IMR-90 (cell line): ENCODE results near the gene FLOT2. TPM values are rescaled to one million over a fixed set of nuclear protein-coding genes. Genes with fewer than 3 reads are reported as not detected.

Experiments
- ATAC-seq: fragments of 200-7000 bp; cut with Tn5 transposase; 2 replicates; pipeline ENCODE4 v1.9.1; 2020; ENCODE audit warnings: low read depth, mild to moderate bottlenecking, moderate library complexity
- BruUV-seq: library from RNA; stranded (reverse); fragments of 400-500 nt; replicated peaks from 2 replicates; lab custom pipeline; 2021; lab: Mats Ljungman, UMichigan
- CTCF ChIA-PET: fragments of 300-600 bp; formaldehyde crosslinking; extraction: SDS; loops from one replicate; lab custom pipeline; 2021; ENCODE audit warnings: antibody characterized with exemption; lab: Yijun Ruan, JAX
- POLR2A ChIA-PET: fragments of 300-600 bp; sonication (Branson Sonifier 250); formaldehyde crosslinking; loops from one replicate; lab custom pipeline; 2022; ENCODE audit warnings: antibody characterized with exemption; ENCODE audit not compliant: unreplicated experiment; lab: Charles Lee
- DNase-seq: peaks from one replicate; pipeline ENCODE4 v3.0.0; 2013
- H2AFZ ChIP-seq: replicated peaks from 2 replicates; pipeline ENCODE3; 2013; ENCODE audit warnings: low read length, mild to moderate bottlenecking; ENCODE audit not compliant: poor library complexity
- H2AK5ac ChIP-seq: 2 replicates; pipeline ENCODE4 v1.6.1; 2013; ENCODE audit warnings: low read depth, low read length, inconsistent platforms
- H2AK9ac ChIP-seq: replicated peaks from 2 replicates; pipeline ENCODE3; 2013; ENCODE audit warnings: mild to moderate bottlenecking, low read depth, low read length, moderate library complexity; ENCODE audit not compliant: poor library complexity
- H2BK120ac ChIP-seq: 2 replicates; pipeline ENCODE4 v1.6.1; 2013; ENCODE audit warnings: low read depth, low read length, inconsistent platforms
- H2BK15ac ChIP-seq: 3 replicates; pipeline ENCODE4 v1.6.1; 2013; ENCODE audit warnings: low read depth, low read length, inconsistent platforms
- H2BK20ac ChIP-seq: 2 replicates; pipeline ENCODE4 v1.6.1; 2013; ENCODE audit warnings: low read depth, mild to moderate bottlenecking, inconsistent platforms, low read length, moderate library complexity
- H2BK5ac ChIP-seq: 2 replicates; pipeline ENCODE4 v1.6.1; 2013; ENCODE audit warnings: mild to moderate bottlenecking, low read depth, low read length, inconsistent platforms; ENCODE audit not compliant: poor library complexity, severe bottlenecking
- H3K14ac ChIP-seq: replicated peaks from 2 replicates; pipeline ENCODE4 v1.6.1; 2013; ENCODE audit warnings: low read depth, low read length, inconsistent platforms
- H3K18ac ChIP-seq: 2 replicates; pipeline ENCODE4 v1.6.1; 2013; ENCODE audit warnings: low read depth, low read length, control low read depth
- H3K23ac ChIP-seq: 2 replicates; pipeline ENCODE4 v1.6.1; 2013; ENCODE audit warnings: low read depth, low read length, inconsistent platforms
- H3K27ac ChIP-seq: 2 replicates; pipeline ENCODE4 v1.5.1; 2013; ENCODE audit warnings: mild to moderate bottlenecking, control low read depth, low read length; ENCODE audit not compliant: insufficient read depth
- H3K27me3 ChIP-seq: 2 replicates; pipeline ENCODE4 v1.6.1; 2013; ENCODE audit warnings: low read length; ENCODE audit not compliant: control insufficient read depth, insufficient read depth
- H3K36me3 ChIP-seq: 2 replicates; pipeline ENCODE4 v1.6.1; 2013; ENCODE audit warnings: low read length, mixed read lengths; ENCODE audit not compliant: control insufficient read depth, insufficient read depth
- H3K4ac ChIP-seq: 2 replicates; pipeline ENCODE4 v1.6.1; 2013; ENCODE audit warnings: low read depth, low read length, inconsistent platforms
- H3K4me1 ChIP-seq: 2 replicates; pipeline ENCODE4 v1.6.1; 2013; ENCODE audit warnings: low read length, mixed read lengths; ENCODE audit not compliant: control insufficient read depth, insufficient read depth
- H3K4me2 ChIP-seq: 2 replicates; pipeline ENCODE4 v1.6.1; 2013; ENCODE audit warnings: low read depth, mild to moderate bottlenecking, control low read depth, low read length, moderate library complexity
- H3K4me3 ChIP-seq: 2 replicates; pipeline ENCODE4 v1.5.1; 2013; ENCODE audit warnings: low read depth, mild to moderate bottlenecking, control low read depth, low read length, moderate library complexity; ENCODE audit not compliant: insufficient read depth
- H3K56ac ChIP-seq: 2 replicates; pipeline ENCODE4 v1.6.1; 2013; ENCODE audit warnings: low read length, inconsistent platforms; ENCODE audit not compliant: insufficient read depth; ENCODE audit errors: extremely low read depth
- H3K79me1 ChIP-seq, 2 experiments: 2 replicates each; pipeline ENCODE4 v1.6.1; 2013; ENCODE audit warnings: low read length in 2 of 2, inconsistent platforms in 1 of 2, low read depth in 1 of 2
- H3K9ac ChIP-seq: 2 replicates; pipeline ENCODE4 v1.6.1; 2013; ENCODE audit warnings: low read depth, low read length, control low read depth
- H3K9me1 ChIP-seq: 2 replicates; pipeline ENCODE4 v1.6.1; 2013; ENCODE audit warnings: low read length, inconsistent platforms; ENCODE audit not compliant: insufficient read depth
- H3K9me3 ChIP-seq: 2 replicates; pipeline ENCODE4 v1.6.1; 2013; ENCODE audit warnings: low read length; ENCODE audit not compliant: control insufficient read depth, insufficient read depth
- H4K20me1 ChIP-seq: 2 replicates; pipeline ENCODE4 v1.6.1; 2013; ENCODE audit warnings: low read length, inconsistent platforms; ENCODE audit not compliant: insufficient read depth
- H4K5ac ChIP-seq: 2 replicates; pipeline ENCODE4 v1.6.1; 2013; ENCODE audit warnings: mild to moderate bottlenecking, low read depth, low read length, control low read depth
- H4K8ac ChIP-seq, 2 experiments: 2 replicates each; pipeline ENCODE4 v1.6.1; 2013; ENCODE audit warnings: low read depth in 2 of 2, low read length in 2 of 2, control low read depth in 1 of 2, inconsistent platforms in 1 of 2
- H4K91ac ChIP-seq: 2 replicates; pipeline ENCODE4 v1.6.1; 2013; ENCODE audit warnings: low read depth, low read length, inconsistent platforms; ENCODE audit not compliant: insufficient read depth
- BHLHE40 ChIP-seq: fragments of 150-350 bp; IDR thresholded peaks from 2 replicates; pipeline ENCODE4 v1.6.1; 2016; ENCODE audit warnings: mild to moderate bottlenecking, low read depth, low read length
- CEBPB ChIP-seq: IDR thresholded peaks from 2 replicates; pipeline ENCODE4 v1.6.1; 2012; ENCODE audit warnings: low read depth, low read length, improper control_type of control experiment
- CHD1 ChIP-seq: IDR thresholded peaks from 2 replicates; pipeline ENCODE4 v1.6.1; 2012; ENCODE audit warnings: low read depth, low read length, improper control_type of control experiment
- CTCF ChIP-seq: conservative IDR thresholded peaks from 2 replicates; pipeline ENCODE4 v1.5.1; 2012; ENCODE audit warnings: mild to moderate bottlenecking, low read depth, low read length, improper control_type of control experiment
- MAFK ChIP-seq: IDR thresholded peaks from 2 replicates; pipeline ENCODE4 v1.6.1; 2012; ENCODE audit warnings: low read depth, low read length, improper control_type of control experiment
- MAZ ChIP-seq: IDR thresholded peaks from 2 replicates; pipeline ENCODE4 v1.6.1; 2012; ENCODE audit warnings: low read depth, mild to moderate bottlenecking, low read length, improper control_type of control experiment, moderate library complexity, borderline replicate concordance
- NFE2L2 ChIP-seq: fragments of 150-350 bp; IDR thresholded peaks from 2 replicates; pipeline ENCODE4 v1.6.1; 2016; ENCODE audit warnings: low read depth, mild to moderate bottlenecking, low read length
- POLR2A ChIP-seq: IDR thresholded peaks from 2 replicates; pipeline ENCODE4 v1.6.1; 2012; ENCODE audit warnings: mild to moderate bottlenecking, low read depth, low read length
- RAD21 ChIP-seq: IDR thresholded peaks from 2 replicates; pipeline ENCODE4 v1.6.1; 2012; ENCODE audit warnings: low read length, improper control_type of control experiment
- RCOR1 ChIP-seq: IDR thresholded peaks from 2 replicates; pipeline ENCODE4 v1.6.1; 2012; ENCODE audit warnings: mild to moderate bottlenecking, low read length, improper control_type of control experiment; ENCODE audit not compliant: insufficient replicate concordance
- RFX5 ChIP-seq: IDR thresholded peaks from 2 replicates; pipeline ENCODE4 v1.8.0; 2012; ENCODE audit warnings: low read depth, mild to moderate bottlenecking, low read length, moderate library complexity
- SMC3 ChIP-seq: fragments of 150-350 bp; IDR thresholded peaks from 2 replicates; pipeline ENCODE4 v1.6.1; 2016; ENCODE audit warnings: low read depth, mild to moderate bottlenecking, antibody characterized with exemption, low read length, moderate library complexity
- USF2 ChIP-seq: fragments of 150-350 bp; IDR thresholded peaks from 2 replicates; pipeline ENCODE4 v1.6.1; 2017; ENCODE audit warnings: mild to moderate bottlenecking, antibody characterized with exemption, low read length, low read depth
- WGBS, 2 experiments: methylation state at CpG; one replicate each; pipeline versions ENCODE4 v1.1.5 to v1.1.7; 2013; ENCODE audit warnings: missing lambda C conversion rate in 2 of 2; ENCODE audit not compliant: insufficient read length in 1 of 2; ENCODE audit errors: extremely low coverage in 2 of 2; 5-methylcytosine and 5-hydroxymethylcytosine counted together
- dilution Hi-C: fragments of 300-500 bp; cut with HindIII; formaldehyde crosslinking; loops from one replicate; pipeline ENCODE4 v1.14.3; 2018; ENCODE audit warnings: low sequenced_read_pairs; ENCODE audit not compliant: unreplicated experiment
- in situ Hi-C: fragments of 300-500 bp; cut with MboI; formaldehyde crosslinking; loops from 3 replicates; pipeline ENCODE4 v1.14.3; 2019; ENCODE audit warnings: low sequenced_read_pairs, inconsistent platforms, mixed read lengths
- intact Hi-C: fragments of 100-400 bp; cut with micrococcal nuclease; formaldehyde crosslinking; loops from 2 replicates; pipeline ENCODE4 v1.10.0; 2022
- polyA plus RNA-seq, 3 experiments: library from polyadenylated mRNA; depleted of rRNA; stranded (reverse); fragments of >200 nt; gene quantifications; 2 replicates each; pipeline ENCODE4 v1.2.3, GENCODE V29; 2012; ENCODE audit warnings: low replicate concordance in 1 of 3
- total RNA-seq: library from RNA; depleted of rRNA; stranded (reverse); fragments of >200 nt; gene quantifications from 2 replicates; pipeline ENCODE4 v1.2.3, GENCODE V29; 2012

FLOT2 gene
- total and polyA plus RNA-seq, 2 of the 4 experiments (the other 2 are of a cell fraction) = 19.7 to 67.9 TPM

GRCh38 chr17:28867276-28867675, 30.3 kb downstream of the FLOT2 start:
- Histone ChIP-seq H2BK20ac (no peak overlapping the region), H3K23ac (no peak overlapping the region), H4K8ac (no peak overlapping the region), H3K9ac (no peak overlapping the region), H3K27ac (no peak overlapping the region), H3K4me3 (no peak overlapping the region), H3K9me3 (no peaks in the 10 kb centered on the region), H3K9me1 (no peaks in the 10 kb centered on the region), H3K14ac (no peak overlapping the region), H3K27me3 (0 out of 2 replicates have a peak, but pooled peaks cover 2% of the 10 kb centered on the region), H2AK9ac (no peak overlapping the region), H2AK5ac (no peak overlapping the region), H2BK5ac (no peak overlapping the region), H3K56ac (no peak overlapping the region), H4K91ac (no peak overlapping the region), H2BK15ac (no peak overlapping the region), H3K18ac (no peak overlapping the region), H3K4ac (no peak overlapping the region), H3K4me2 (no peak overlapping the region), H3K4me1 (no peaks in the 10 kb centered on the region), H4K20me1 (no peaks in the 10 kb centered on the region), H3K79me1 (no peaks in the 10 kb centered on the region), H3K36me3 (no peaks in the 10 kb centered on the region), H2AFZ (no peak overlapping the region), H2BK120ac (no peak overlapping the region), H4K5ac (no peak overlapping the region)
- in situ Hi-C loops = no loop called here
- dilution Hi-C loops = no loop called here
- WGBS, 2 experiments = no CpG with 5 or more reads among the region's 7 CpGs
- ChIA-PET POLR2A (no interaction called here), CTCF (interaction anchor here (0.6 kb wide), 1 partner anchor 35 kb away, joined by 4 read pairs; no protein-coding TSS in a partner anchor)
- no peak for TF ChIP-seq CHD1
- TF ChIP-seq CTCF = no peak
- TF ChIP-seq RCOR1 = no peak
- TF ChIP-seq RFX5 = no peak
- TF ChIP-seq MAZ = no peak
- TF ChIP-seq POLR2A = no peak
- no peak for TF ChIP-seq USF2
- TF ChIP-seq BHLHE40 = no peak
- no peak for TF ChIP-seq RAD21
- no peak for TF ChIP-seq CEBPB
- TF ChIP-seq MAFK = no peak
- no peak for TF ChIP-seq SMC3
- TF ChIP-seq NFE2L2 = no peak
- no peak for DNase-seq
- no peak for ATAC-seq
- no TSS peak for BruUV-seq
- intact Hi-C loops = no loop called here
